ENCODE measurements around the gene P3H3. TPM values are rescaled to one million over a fixed set of nuclear protein-coding genes. Genes with fewer than 3 reads are reported as not detected.

P3H3 gene
- total and polyA plus RNA-seq, 2 donors (not counting 3 experiments of a cell fraction or from before 2014, with no cell fraction given), result 75.9 to 76.5 TPM

- Histone ChIP-seq H3K27ac (ENCODE audit: insufficient read depth, low read depth, low read length) (no peak overlapping the region), H3K9me1 (replicated peaks; ENCODE audit: control insufficient read depth, extremely low read depth, insufficient read depth, low read length) (no peaks in the 10 kb centered on the region), H2AFZ (ENCODE audit: low read depth, low read length) (no peak overlapping the region), H3K4me1 (ENCODE audit: control insufficient read depth, extremely low read depth, insufficient read depth, low read length) (no peaks in the 10 kb centered on the region), H3K4me3 (replicated peaks in 1 of 3; ENCODE audit: insufficient read depth in 1 of 3, low read depth in 1 of 3, low read length in 3 of 3) (no peak overlapping the region), H3K9me3 (replicated peaks; ENCODE audit: control insufficient read depth, insufficient read depth, low read length) (no peaks in the 10 kb centered on the region), H3K4me2 (ENCODE audit: insufficient read depth, low read length) (no peak overlapping the region), H4K20me1 (replicated peaks; ENCODE audit: control insufficient read depth, extremely low read depth, insufficient read depth, low read length) (no peaks in the 10 kb centered on the region), H3K36me3 (ENCODE audit: control insufficient read depth in 2 of 2, extremely low read depth in 1 of 2, insufficient read depth in 2 of 2, low read length in 2 of 2) (peaks cover 5 to 61% of the 10 kb centered on the region in 2 experiments), H3K79me2 (ENCODE audit: control insufficient read depth, insufficient read depth, low read length) (no peaks in the 10 kb centered on the region), H3K9ac (replicated peaks; ENCODE audit: extremely low read depth, insufficient read depth, low read length) (no peak overlapping the region), H3K27me3 (ENCODE audit: control insufficient read depth in 2 of 2, insufficient read depth in 2 of 2, low read length in 2 of 2) (no peaks in the 10 kb centered on the region)
- ChIA-PET POLR2A (no interaction called here), CTCF (no interaction called here)
- BruUV-seq (replicated peaks), result no TSS peak
- intact Hi-C loops (cut with micrococcal nuclease) (no loop called here), dilution Hi-C loops (cut with MboI; ENCODE audit: extremely low pct_ligation_motif_present, low sequenced_read_pairs) (no loop called here)
- DNase-seq (ENCODE audit: low read depth, low spot score) (no peak), FAIRE-seq (no peak)
- no peak for TF ChIP-seq EZH2 (IDR thresholded peaks at IDR 0.05; ENCODE audit: borderline replicate concordance, low read depth, low read length, severe bottlenecking)
- TF ChIP-seq GATA2 (IDR thresholded peaks at IDR 0.05; ENCODE audit: insufficient read depth, insufficient read length, low read depth, low read length), result no peak
- no peak for TF ChIP-seq JUN (IDR thresholded peaks at IDR 0.05; ENCODE audit: borderline replicate concordance, insufficient read depth, insufficient read length, low read depth)
- TF ChIP-seq POLR2AphosphoS5 (IDR thresholded peaks at IDR 0.05; ENCODE audit: insufficient read depth, low read depth, low read length), result no peak
Observed at GRCh38 chr12:6838854-6839253, 10.6 kb downstream of the P3H3 start.

GRCh38 chr12:6839482-6840201, 11.4 kb downstream of the P3H3 start:
- H3K9me1 ChIP-seq (replicated peaks; ENCODE audit: control insufficient read depth, extremely low read depth, insufficient read depth, low read length), result no peaks in the 10 kb centered on the region
- CTCF ChIA-PET, result interaction anchor here (0.9 to 1.1 kb wide), 4 partner anchors 12 to 87 kb away, joined by 3 read pairs; partner anchors contain the start of genes CDCA3 and MLF2
- no peak for FAIRE-seq
- no peak overlapping the region for H3K4me3 ChIP-seq (replicated peaks in 1 of 3; ENCODE audit: insufficient read depth in 1 of 3, low read depth in 1 of 3, low read length in 3 of 3)
- dilution Hi-C loops (cut with MboI; ENCODE audit: extremely low pct_ligation_motif_present, low sequenced_read_pairs), result no loop called here
- BruUV-seq (replicated peaks), result TSS peak; percentile 77
- H3K79me2 ChIP-seq (ENCODE audit: control insufficient read depth, insufficient read depth, low read length), result no peaks in the 10 kb centered on the region
- POLR2A ChIA-PET, result interaction anchor here (1.3 kb wide), 1 partner anchor 88 kb away, joined by 3 read pairs; no protein-coding TSS in a partner anchor
- H3K9me3 ChIP-seq (replicated peaks; ENCODE audit: control insufficient read depth, insufficient read depth, low read length), result no peaks in the 10 kb centered on the region
- H4K20me1 ChIP-seq (replicated peaks; ENCODE audit: control insufficient read depth, extremely low read depth, insufficient read depth, low read length), result no peaks in the 10 kb centered on the region
- no peak overlapping the region for H3K9ac ChIP-seq (replicated peaks; ENCODE audit: extremely low read depth, insufficient read depth, low read length)
- no peak overlapping the region for H3K27ac ChIP-seq (ENCODE audit: insufficient read depth, low read depth, low read length)
- no peak overlapping the region for H2AFZ ChIP-seq (ENCODE audit: low read depth, low read length)
- H3K4me2 ChIP-seq (ENCODE audit: insufficient read depth, low read length), result no peak overlapping the region
- H3K4me1 ChIP-seq (ENCODE audit: control insufficient read depth, extremely low read depth, insufficient read depth, low read length), result no peaks in the 10 kb centered on the region
- intact Hi-C loops (cut with micrococcal nuclease), result no loop called here
- H3K36me3 ChIP-seq (ENCODE audit: control insufficient read depth in 2 of 2, extremely low read depth in 1 of 2, insufficient read depth in 2 of 2, low read length in 2 of 2), result peaks cover 5 to 59% of the 10 kb centered on the region in 2 experiments
- no peak for TF ChIP-seq POLR2A (IDR thresholded peaks at IDR 0.05; ENCODE audit: low read depth, low read length)
- TF ChIP-seq FOS (IDR thresholded peaks at IDR 0.05; ENCODE audit: borderline replicate concordance, insufficient read depth, low read length), result no peak
- no peak for TF ChIP-seq MAX (IDR thresholded peaks at IDR 0.05; ENCODE audit: insufficient read depth, insufficient read length)
- TF ChIP-seq POLR2AphosphoS5 (IDR thresholded peaks at IDR 0.05; ENCODE audit: insufficient read depth, low read depth, low read length), result no peak
- no peak for DNase-seq (ENCODE audit: low read depth, low spot score)
- H3K27me3 ChIP-seq (ENCODE audit: control insufficient read depth in 2 of 2, insufficient read depth in 2 of 2, low read length in 2 of 2), result no peaks in the 10 kb centered on the region

All from endothelial cell of umbilical vein (primary cell).